ENCODE measurements around the gene CCDC32. TPM values are rescaled to one million over a fixed set of nuclear protein-coding genes. Genes with fewer than 3 reads are reported as not detected.

Gene CCDC32
- total RNA-seq, 1 donor from 2014 or later = 20.7 TPM

- ATAC-seq (no peak), DNase-seq (no peak)
- Histone ChIP-seq H3K27ac (no peak overlapping the region), H3K4me3 (no peak overlapping the region), H3K9me3 (no peaks in the 10 kb centered on the region), H3K4me1 (no peaks in the 10 kb centered on the region), H3K36me3 (peaks cover 7% of the 10 kb centered on the region), H3K27me3 (no peaks in the 10 kb centered on the region)
- intact Hi-C loops (cut with DNase I) = no loop called here
- TF ChIP-seq CTCF (IDR thresholded peaks at IDR 0.05) = no peak
These were observed 21.1 kb downstream of the CCDC32 start for GRCh38 chr15:40543631-40544294.

- Histone ChIP-seq H3K27me3 (no peaks in the 10 kb centered on the region), H3K36me3 (peaks cover 1% of the 10 kb centered on the region), H3K4me3 (no peak overlapping the region), H3K9me3 (no peaks in the 10 kb centered on the region), H3K4me1 (no peaks in the 10 kb centered on the region), H3K27ac (no peak overlapping the region)
- no peak for TF ChIP-seq CTCF (IDR thresholded peaks at IDR 0.05)
- no peak for DNase-seq
- no peak for ATAC-seq
- intact Hi-C loops (cut with DNase I) = no loop called here
These were observed 21.8 kb downstream of the CCDC32 start for GRCh38 chr15:40543082-40543481.

GRCh38 chr15:40538976-40539375, 25.9 kb downstream of the CCDC32 start:
- H3K36me3 ChIP-seq = no peaks in the 10 kb centered on the region
- ATAC-seq = no peak
- H3K27ac ChIP-seq = no peak overlapping the region
- no peak overlapping the region for H3K4me3 ChIP-seq
- no peak for TF ChIP-seq CTCF (IDR thresholded peaks at IDR 0.05)
- H3K27me3 ChIP-seq = no peaks in the 10 kb centered on the region
- DNase-seq = no peak
- H3K9me3 ChIP-seq = no peaks in the 10 kb centered on the region
- intact Hi-C loops (cut with DNase I) = no loop called here
- no peaks in the 10 kb centered on the region for H3K4me1 ChIP-seq

- ATAC-seq (no peak), DNase-seq (no peak)
- intact Hi-C loops (cut with DNase I) = no loop called here
- Histone ChIP-seq H3K27ac (no peak overlapping the region), H3K27me3 (no peaks in the 10 kb centered on the region), H3K4me1 (no peaks in the 10 kb centered on the region), H3K36me3 (no peaks in the 10 kb centered on the region), H3K9me3 (no peaks in the 10 kb centered on the region), H3K4me3 (no peak overlapping the region)
- no peak for TF ChIP-seq CTCF (IDR thresholded peaks at IDR 0.05)
These were observed 28.3 kb downstream of the CCDC32 start for GRCh38 chr15:40536501-40536900.

GRCh38 chr15:40534371-40534770, 30.5 kb downstream of the CCDC32 start:
- Histone ChIP-seq H3K4me1 (no peaks in the 10 kb centered on the region), H3K4me3 (no peak overlapping the region), H3K36me3 (no peaks in the 10 kb centered on the region), H3K9me3 (no peaks in the 10 kb centered on the region), H3K27me3 (no peaks in the 10 kb centered on the region), H3K27ac (no peak overlapping the region)
- intact Hi-C loops (cut with DNase I) = no loop called here
- TF ChIP-seq CTCF (IDR thresholded peaks at IDR 0.05) = no peak
- no peak for DNase-seq
- ATAC-seq = no peak

Measured in upper lobe of right lung (tissue), 1 donor.